ENCODE results near the gene UNC93A.
"Not testable (repeated sequence)": the region's sequence is repeated elsewhere in the genome, so short reads cannot be mapped to it uniquely, and the experiment has no call there.

The UNC93A gene

DNA sequence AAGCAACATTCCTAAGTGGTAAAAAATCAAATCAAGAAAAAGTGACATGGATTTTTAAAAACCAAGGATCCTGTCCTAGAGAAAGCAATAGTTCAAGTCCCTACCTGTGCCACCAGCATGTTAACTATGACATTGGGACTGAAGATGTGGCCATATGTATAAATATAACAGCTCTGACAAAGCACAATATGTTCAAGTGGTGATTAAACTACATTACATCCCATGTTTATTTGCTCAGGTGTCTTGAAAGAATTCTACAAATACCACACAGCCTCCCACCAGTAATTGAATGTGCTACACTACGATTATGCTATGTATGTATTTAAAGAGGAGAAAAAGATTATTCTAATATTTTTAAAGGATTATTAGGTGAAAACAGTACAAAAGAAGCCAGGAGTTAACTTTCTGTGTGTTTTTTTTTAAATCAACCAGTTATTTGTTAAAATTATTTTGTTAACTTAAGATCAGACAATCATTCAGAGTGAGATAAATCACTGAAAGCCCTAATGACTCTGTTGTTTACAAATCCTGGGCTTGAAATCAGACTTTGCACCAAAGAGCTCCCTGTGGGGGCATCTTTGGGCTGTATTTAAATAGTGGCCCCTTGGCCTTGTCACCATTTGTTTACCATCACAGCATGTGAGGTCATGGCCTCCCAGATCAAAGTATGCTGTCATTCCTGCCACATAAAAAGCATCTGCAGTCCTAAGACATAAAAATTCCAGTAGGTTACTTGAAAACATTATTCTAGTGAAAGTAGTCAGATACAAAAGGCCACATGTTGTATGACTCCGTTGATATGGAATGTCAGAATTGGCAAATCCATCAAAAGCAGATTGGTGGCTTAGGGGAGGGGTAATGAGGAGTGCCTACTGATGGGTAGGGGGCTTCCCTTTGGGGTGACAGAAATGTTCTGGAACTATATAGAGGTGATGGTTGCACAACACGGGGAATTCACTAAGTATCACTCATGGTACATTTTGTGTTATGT lies 50.8 kb downstream of the UNC93A start:
- no peak for DNase-seq (ENCODE audit: low read depth)

DNA sequence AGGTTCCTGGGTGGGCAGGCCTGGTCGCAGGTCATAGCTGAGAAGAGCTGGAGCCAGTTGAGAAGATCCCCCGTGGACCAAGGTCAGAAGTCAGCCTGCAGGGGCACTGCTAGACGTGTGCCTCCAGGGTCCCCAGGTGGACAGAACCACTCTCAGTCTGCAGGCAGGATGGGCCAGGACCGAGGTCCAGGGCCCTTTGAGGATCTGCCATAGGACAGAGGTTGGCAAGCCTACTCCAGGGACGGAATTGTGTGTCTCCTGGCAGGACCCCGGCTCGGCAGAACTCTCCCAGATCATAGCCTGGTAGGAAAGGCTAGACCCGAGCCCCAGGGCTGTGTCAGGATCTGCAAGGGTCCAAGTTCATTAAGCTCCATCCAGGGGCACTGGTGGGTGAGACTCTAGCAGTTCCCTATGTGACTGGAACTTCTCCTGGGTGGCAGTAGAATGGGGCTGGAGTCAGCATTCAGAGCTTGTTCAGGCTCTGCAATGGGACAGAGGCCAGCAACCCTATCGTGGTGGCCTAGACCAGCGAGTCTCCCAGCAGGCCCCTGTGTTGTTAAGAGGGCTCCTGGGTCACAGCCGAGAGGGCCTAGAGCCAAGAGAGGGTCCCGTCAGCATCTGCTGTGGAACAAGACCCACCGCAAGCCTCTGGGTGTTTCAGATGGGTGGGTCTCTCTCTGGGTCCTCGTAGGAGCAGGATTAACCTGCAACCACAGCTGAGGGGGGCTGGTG lies 51.9 kb downstream of the UNC93A start:
- no peak for DNase-seq (ENCODE audit: low read depth)

DNA sequence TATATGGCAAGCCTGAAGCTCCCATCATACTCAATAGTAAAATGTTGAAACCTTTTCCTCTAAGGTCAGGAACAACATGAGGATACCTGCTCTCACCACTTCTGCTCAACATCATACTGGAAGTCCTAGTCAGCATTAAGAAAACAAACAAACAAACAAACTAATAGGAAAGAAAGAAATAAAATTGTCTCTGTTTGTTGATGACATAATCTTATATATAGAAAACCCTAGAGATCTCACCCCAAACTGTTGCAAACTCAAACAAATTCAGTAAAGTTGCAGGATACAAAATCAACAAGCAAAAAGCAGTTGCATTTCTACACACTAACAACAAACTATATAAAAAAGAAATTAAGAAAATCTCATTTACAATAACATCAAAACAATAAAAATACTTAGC lies 54.2 kb downstream of the UNC93A start:
- no peak for DNase-seq (ENCODE audit: low read depth)

DNA sequence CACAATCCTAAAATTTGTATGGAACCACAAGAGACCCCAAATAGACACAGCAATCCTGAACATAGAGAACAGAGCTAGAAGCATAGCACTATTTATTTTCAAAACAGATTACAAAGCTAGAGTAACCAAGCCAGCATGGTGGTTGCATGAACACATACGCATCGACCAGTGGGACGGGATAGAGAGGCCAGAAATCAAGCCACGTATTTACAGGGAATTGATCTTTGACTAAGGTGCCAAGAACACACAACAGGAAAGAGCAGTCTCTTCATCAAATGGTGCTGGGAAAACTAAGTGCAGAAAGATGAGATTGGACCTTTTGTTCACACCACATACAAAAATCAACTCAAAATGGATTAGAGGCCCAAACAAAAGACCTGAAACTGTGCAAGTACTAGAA lies 54.8 kb downstream of the UNC93A start:
- no peak for DNase-seq (ENCODE audit: low read depth)

DNA sequence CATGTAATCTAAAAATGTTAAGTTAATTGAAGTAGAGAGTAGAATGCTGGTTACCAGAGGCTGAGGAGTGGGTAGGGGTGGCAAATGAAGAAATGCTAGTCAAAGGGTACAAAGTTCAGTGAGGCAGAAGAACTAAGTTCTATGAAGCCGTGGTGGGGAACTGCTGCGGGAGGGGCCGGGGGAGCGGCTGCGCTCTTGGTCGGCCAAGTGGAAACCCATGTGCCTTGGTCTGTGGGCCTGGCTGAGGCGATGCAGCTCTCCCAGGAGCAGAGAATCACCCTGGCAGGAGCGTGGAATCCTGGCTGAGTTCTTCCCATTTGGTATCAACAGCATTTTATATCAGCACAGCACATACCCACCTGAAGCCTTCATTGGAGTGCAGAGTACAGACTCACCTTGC lies 56.1 kb downstream of the UNC93A start:
- DNase-seq (ENCODE audit: low read depth) = no peak

DNA sequence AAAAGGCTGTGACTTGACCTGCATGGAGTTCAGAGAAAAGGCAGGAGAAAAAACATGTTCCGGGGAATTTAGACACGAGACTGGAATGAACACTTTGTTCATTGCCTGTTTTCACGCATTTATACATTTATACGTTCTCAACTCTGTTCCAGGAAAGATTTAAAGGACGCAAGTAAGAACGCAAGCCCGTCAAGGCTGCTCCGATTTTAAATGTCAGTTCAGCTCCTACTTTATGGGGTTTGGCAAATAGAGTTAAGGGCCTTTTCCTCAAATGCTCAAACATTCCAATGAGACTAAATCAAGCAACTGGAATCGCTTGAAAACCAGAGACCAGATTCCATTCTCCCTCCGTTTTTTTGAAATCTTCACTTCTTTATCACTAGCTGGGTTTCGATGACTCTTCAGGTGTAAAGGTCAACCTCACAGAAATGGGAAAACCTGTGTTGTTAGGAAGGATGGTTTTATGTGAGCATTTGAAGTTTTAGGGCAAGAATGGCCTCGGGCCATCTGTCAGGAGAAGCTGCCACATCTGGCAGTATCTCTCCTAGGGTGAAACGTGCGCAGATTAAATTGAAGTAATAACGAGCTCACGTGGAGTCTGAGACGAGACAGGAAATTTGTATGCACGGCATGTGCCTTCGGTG lies 58.6 kb downstream of the UNC93A start:
- DNase-seq (ENCODE audit: low read depth) = no peak

DNA sequence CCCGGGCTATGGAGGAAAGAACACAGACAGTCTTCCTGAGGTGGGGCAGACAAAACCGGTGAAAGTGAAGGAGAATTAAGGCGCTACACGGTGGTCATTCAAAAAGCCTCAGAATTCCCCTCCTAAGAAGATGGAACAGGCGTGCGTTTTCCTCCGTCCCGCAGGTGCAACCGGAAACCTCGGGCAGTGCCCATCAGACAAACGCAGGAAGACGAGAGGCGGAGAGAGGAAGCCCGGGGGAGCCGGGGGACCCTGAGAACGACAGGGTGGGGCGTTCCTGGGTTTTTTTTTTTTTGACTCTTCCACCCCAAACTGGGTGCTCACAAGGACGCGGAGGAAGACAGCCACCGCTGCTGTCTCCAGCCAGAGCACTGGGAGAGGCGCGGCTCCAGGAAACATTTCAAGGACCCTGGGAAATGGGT lies 59.2 kb downstream of the UNC93A start:
- DNase-seq (ENCODE audit: low read depth) = no peak

DNA sequence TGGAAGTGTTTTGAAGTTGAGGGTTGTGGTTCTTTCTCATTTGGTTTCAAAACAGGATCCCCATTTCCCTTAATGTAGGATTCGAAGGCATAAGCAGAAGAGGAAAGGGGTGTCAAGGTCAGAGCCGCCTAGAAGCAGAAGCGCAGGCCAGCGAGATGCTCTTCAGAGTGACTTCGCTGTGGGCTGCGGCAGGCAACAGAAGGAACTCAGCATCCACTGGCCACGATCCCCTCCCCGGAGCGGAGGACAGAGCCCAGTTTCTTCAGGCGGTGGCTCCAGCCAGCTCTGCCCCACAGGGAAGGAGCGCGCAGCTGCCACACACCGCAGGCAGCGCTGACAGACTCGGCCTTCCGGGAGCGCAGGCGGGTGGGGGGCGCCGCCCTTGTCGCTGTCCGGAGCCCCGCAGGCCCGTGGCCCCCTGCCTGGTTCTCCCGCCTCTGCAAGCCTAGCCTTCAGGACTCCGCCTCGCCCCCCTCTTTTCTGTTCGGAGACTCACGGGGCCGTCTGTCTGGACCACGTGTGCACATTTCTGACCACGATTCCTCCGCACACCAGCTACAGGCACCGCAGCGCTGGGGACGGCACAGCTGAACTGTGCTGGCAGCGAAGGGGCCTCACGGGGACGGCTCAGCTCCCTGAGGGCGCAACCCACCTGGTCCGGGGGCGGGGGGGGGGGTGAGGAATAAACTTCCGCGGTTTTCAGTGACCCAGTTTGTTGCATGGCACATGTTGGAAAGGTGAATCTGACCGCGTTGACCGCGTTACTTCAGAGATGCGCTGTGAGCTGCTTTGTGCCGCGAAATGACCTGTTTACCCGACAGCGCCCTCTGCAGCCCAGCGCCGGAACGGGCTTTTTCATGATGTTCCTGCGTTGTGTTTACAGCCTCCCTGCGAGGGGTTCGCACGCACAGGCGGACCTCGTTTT lies 59.9 kb downstream of the UNC93A start:
- DNase-seq (ENCODE audit: low read depth) = peak; percentile 76

DNA sequence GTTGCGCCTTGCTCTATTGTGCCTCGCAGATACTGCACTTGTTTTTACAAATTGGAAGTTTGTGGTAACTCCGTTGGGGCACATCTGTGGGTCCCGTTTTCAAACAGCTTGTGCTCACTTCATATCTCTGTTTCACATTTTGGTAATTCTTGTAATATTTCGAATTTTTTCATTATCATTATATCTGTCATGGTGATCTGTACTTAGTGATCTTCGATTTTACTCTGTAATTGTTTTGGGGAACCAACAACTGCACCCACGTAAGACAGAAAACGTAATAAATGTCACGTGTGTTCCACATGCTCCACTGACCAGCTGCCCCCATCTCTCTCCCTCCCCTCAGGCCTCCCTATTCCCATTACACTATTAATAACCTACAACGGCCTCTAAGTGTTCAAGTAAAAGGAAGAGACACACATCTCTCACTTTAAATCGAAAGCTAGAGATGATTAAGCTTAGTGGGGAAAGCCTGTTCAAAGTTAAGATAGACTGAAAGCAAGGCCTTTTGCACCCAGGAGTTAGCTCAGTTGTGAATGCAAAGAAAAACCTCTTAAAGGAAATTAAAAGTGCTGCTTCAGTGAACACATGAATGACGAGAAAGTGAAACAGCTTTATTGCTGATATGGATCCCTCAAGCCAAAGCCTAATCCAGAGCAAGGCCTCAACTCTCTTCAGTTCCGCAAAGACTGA lies 60.7 kb downstream of the UNC93A start:
- no peak for DNase-seq (ENCODE audit: low read depth)

DNA sequence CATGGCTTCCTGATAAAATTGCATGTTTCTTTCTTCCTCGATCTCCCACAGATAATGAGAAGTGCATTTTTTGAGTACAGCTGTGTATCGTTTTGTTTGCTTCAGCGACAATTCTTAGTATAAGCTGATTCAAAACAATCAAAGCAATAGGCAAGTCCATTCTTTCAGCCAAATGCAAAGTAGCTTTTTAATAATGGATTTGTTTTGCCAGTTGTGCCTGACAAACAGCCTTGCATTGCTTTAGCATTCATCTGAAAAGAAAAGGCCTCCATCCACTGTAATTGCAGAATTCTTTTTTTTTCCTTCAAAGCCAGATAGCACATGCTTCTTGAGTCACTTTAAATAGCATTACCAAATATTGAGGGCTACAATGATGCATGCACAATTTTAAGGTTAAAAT lies 65.8 kb downstream of the UNC93A start:
- no peak for DNase-seq (ENCODE audit: low read depth)

DNA sequence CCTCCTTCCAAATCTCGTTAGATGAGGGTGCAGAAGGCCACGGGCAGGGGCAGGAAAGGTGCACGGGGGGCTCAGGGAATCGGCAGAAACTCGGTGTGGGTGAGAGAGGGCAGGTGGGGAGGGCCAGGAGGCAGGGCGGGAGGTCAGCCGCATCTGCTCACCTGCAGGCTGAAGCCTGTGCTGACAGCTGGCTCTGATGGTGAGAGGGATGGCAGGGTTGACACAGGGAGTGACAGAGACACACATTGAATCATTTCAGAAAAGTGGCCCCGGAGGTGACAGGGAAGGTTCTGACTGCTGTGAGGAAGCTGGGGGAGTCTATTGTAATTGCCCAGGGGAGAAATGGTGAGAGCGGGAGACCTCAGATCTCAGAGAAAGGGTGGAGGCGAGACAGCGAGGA lies 67.3 kb downstream of the UNC93A start:
- DNase-seq (ENCODE audit: low read depth) = not testable (repeated sequence)

DNA sequence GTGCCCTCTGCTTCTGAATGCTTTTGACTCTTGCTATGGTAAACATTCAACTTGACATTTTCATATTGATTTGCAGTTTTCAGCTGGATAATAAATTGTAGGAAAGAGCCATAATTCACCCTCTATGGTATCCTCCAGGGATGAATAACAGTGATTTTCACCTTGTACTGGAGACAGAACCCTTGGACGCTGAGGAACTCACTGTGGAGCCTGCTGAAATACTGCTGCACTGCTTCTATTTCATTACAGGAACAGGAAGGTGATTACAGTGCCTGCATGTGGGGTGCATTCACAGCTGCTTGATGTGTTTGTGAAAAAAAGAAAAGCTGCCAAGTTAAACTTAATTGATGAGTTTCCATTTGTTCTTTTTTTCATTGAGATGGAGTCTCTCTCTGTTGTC lies 70.1 kb downstream of the UNC93A start:
- DNase-seq (ENCODE audit: low read depth) = not testable (repeated sequence)
